HEK293 (cell line): ENCODE results near the gene KRT80.
A peak's percentile ranks its signal among the peaks of the same experiment; 100 is the strongest.

Experiments
- CTCF ChIA-PET: fragments of 350-600 bp; formaldehyde crosslinking; extraction: SDS; loops from one replicate; lab custom pipeline; 2021; ENCODE audit warnings: antibody characterized with exemption; lab: Yijun Ruan, JAX
- POLR2A ChIA-PET: fragments of 300-600 bp; formaldehyde crosslinking; extraction: SDS; loops from one replicate; lab custom pipeline; 2020; ENCODE audit warnings: antibody characterized with exemption, inconsistent platforms; lab: Yijun Ruan, JAX
- H3K27ac ChIP-seq: fragments of 200-500 bp; sonication (Bioruptor generic); 2 replicates; pipeline ENCODE4 v1.5.1; 2014; ENCODE audit warnings: low read depth, low read length, control low read depth, inconsistent platforms; ENCODE audit errors: extremely low read depth
- H3K36me3 ChIP-seq, 2 experiments: fragments of 200-500 bp in 1 of 2; sonication (Bioruptor generic) in 1 of 2; 1 replicate in 1 of 2; 2 replicates in 1 of 2; pipeline ENCODE4 v1.5.1; 2014 to 2017; ENCODE audit warnings: inconsistent platforms in 2 of 2, low read length in 2 of 2; ENCODE audit not compliant: control insufficient read depth in 2 of 2, insufficient read depth in 1 of 2
- H3K4me1 ChIP-seq: fragments of 200-500 bp; sonication (Bioruptor generic); 2 replicates; pipeline ENCODE4 v1.5.1; 2014; ENCODE audit warnings: mild to moderate bottlenecking, low read length, inconsistent platforms; ENCODE audit not compliant: control insufficient read depth, insufficient read depth
- H3K4me3 ChIP-seq: 2 replicates; pipeline ENCODE4 v1.5.1; 2011; ENCODE audit warnings: low read depth, mild to moderate bottlenecking, control low read depth, low read length, moderate library complexity
- H3K9me3 ChIP-seq: fragments of 200-500 bp; sonication (Bioruptor generic); 2 replicates; pipeline ENCODE4 v1.5.1; 2014; ENCODE audit warnings: low read depth, low read length, inconsistent platforms; ENCODE audit not compliant: control insufficient read depth, insufficient read depth
- EGR2 ChIP-seq: fragments of 450-650 bp; formaldehyde crosslinking; IDR thresholded peaks from 2 replicates; pipeline ENCODE4 v1.5.1; 2016; ENCODE audit warnings: low read depth, missing biosample characterization, missing genetic modification characterization
- GLI4 ChIP-seq: fragments of 450-650 bp; formaldehyde crosslinking; IDR thresholded peaks from 2 replicates; pipeline ENCODE4 v1.5.1; 2016; ENCODE audit warnings: missing biosample characterization, missing genetic modification characterization
- HOXC10 ChIP-seq: sonication (generic); formaldehyde crosslinking; IDR thresholded peaks from 2 replicates; pipeline ENCODE4 v1.8.1; 2023; ENCODE audit warnings: mild to moderate bottlenecking, missing genetic modification reagents
- OVOL3 ChIP-seq: fragments of 450-650 bp; formaldehyde crosslinking; IDR thresholded peaks from 2 replicates; pipeline ENCODE4 v1.5.1; 2016; ENCODE audit warnings: missing biosample characterization, missing genetic modification characterization
- SCRT1 ChIP-seq: fragments of 450-650 bp; formaldehyde crosslinking; IDR thresholded peaks from 2 replicates; pipeline ENCODE4 v1.5.1; 2016; ENCODE audit warnings: missing biosample characterization, missing genetic modification characterization, borderline replicate concordance
- SP3 ChIP-seq: fragments of 450-650 bp; formaldehyde crosslinking; IDR thresholded peaks from 2 replicates; pipeline ENCODE4 v1.5.1; 2016; ENCODE audit warnings: missing biosample characterization, missing genetic modification characterization
- ZBTB7A ChIP-seq: fragments of 450-650 bp; formaldehyde crosslinking; IDR thresholded peaks from 2 replicates; pipeline ENCODE4 v1.5.1; 2016; ENCODE audit warnings: low read depth, missing biosample characterization, missing genetic modification characterization
- ZBTB8A ChIP-seq: fragments of 450-650 bp; formaldehyde crosslinking; IDR thresholded peaks from 2 replicates; pipeline ENCODE4 v1.5.1; 2016; ENCODE audit warnings: missing biosample characterization, missing genetic modification characterization
- ZFHX2 ChIP-seq: fragments of 450-650 bp; formaldehyde crosslinking; conservative IDR thresholded peaks from 2 replicates; pipeline ENCODE4 v1.5.1; 2016; ENCODE audit warnings: missing biosample characterization, missing genetic modification characterization
- ZIC2 ChIP-seq: fragments of 450-650 bp; formaldehyde crosslinking; IDR thresholded peaks from 2 replicates; pipeline ENCODE4 v1.5.1; 2016; ENCODE audit warnings: missing biosample characterization, missing genetic modification characterization
- ZNF19 ChIP-seq: fragments of 450-650 bp; formaldehyde crosslinking; IDR thresholded peaks from 2 replicates; pipeline ENCODE4; 2016; ENCODE audit warnings: missing biosample characterization, missing genetic modification characterization, low read depth
- ZNF335 ChIP-seq: fragments of 450-650 bp; formaldehyde crosslinking; conservative IDR thresholded peaks from 2 replicates; pipeline ENCODE4 v1.5.1; 2016; ENCODE audit warnings: missing biosample characterization, missing genetic modification characterization
- ZNF621 ChIP-seq: fragments of 450-650 bp; formaldehyde crosslinking; IDR thresholded peaks from 2 replicates; pipeline ENCODE4 v1.5.1; 2017; ENCODE audit warnings: missing biosample characterization, missing genetic modification characterization
- ZNF658 ChIP-seq: fragments of 450-650 bp; formaldehyde crosslinking; IDR thresholded peaks from 2 replicates; pipeline ENCODE4; 2016; ENCODE audit warnings: missing biosample characterization, missing genetic modification characterization
- ZNF768 ChIP-seq: fragments of 450-650 bp; formaldehyde crosslinking; IDR thresholded peaks from 2 replicates; pipeline ENCODE4 v1.5.1; 2018; ENCODE audit warnings: missing biosample characterization, mild to moderate bottlenecking, missing genetic modification characterization
- TF ChIP-seq, protein P1 (sequence below): fragments of 450-650 bp; formaldehyde crosslinking; IDR thresholded peaks from 2 replicates; pipeline ENCODE4 v1.5.1; 2017; ENCODE audit warnings: missing biosample characterization, missing genetic modification characterization
- TF ChIP-seq, protein P2 (sequence below): IDR thresholded peaks from 2 replicates; pipeline ENCODE4 v1.6.1; 2011; ENCODE audit warnings: mild to moderate bottlenecking, low read depth, low read length, borderline replicate concordance
- TF ChIP-seq, protein P3 (sequence below): fragments of 450-650 bp; formaldehyde crosslinking; IDR thresholded peaks from 2 replicates; pipeline ENCODE4 v1.5.1; 2016; ENCODE audit warnings: missing biosample characterization, missing genetic modification characterization, low read depth
- TF ChIP-seq, protein P4 (sequence below): fragments of 450-650 bp; formaldehyde crosslinking; optimal IDR thresholded peaks from 2 replicates; pipeline ENCODE3; 2016; ENCODE audit warnings: missing biosample characterization, mild to moderate bottlenecking, missing genetic modification characterization
- TF ChIP-seq, protein P5 (sequence below): fragments of 450-650 bp; formaldehyde crosslinking; IDR thresholded peaks from 2 replicates; pipeline ENCODE4 v1.5.1; 2017; ENCODE audit warnings: missing biosample characterization, missing genetic modification characterization

The KRT80 gene

DNA sequence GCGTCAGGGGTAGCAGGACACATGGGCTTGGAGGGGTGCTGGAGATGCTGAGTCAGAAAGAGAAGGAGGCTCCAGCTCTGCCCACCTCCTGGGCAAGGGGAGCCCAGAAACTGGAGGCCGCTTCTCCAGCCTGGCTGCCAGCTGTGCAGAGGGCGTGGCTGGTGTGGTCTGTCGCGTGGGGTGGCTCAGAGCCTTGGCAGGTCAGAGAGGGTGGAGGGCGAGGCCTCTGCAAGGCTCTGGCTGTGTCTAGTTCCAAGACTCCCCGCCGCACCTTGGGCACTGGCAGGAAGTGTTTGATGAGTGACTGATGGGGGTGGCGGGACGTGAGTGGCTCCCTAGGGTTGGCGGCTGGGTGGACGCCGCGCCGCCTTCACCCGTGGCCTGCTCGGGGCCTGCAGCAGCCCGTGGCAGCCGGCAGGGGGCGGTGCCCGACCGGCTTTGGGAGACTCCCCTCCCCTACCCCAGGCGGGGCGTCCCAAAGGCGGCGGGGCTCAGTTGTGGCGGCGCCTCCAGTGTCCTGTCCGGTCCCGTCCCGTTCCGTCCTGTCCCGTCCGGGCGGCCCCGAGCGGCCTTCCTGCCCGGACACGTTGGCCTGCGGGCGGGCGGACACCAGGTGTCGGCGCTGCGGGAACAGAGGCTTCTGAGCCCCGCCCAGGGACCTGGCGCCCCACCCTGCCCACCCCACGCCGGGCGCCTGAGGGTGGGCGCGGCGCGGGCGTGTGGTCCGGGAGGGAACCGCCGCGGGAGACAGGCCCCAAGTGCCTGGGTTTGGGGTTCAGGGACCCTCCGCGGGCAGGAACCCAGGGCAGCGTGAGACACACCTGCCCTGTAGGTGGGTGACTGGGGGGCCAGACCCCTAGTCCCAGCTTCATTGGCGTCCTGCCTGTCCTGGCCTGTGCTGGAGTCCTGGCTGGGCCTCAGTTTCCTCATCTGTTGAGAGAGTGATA lies 39.7 kb downstream of the KRT80 start (continued):
- TF ChIP-seq, protein P1, sequence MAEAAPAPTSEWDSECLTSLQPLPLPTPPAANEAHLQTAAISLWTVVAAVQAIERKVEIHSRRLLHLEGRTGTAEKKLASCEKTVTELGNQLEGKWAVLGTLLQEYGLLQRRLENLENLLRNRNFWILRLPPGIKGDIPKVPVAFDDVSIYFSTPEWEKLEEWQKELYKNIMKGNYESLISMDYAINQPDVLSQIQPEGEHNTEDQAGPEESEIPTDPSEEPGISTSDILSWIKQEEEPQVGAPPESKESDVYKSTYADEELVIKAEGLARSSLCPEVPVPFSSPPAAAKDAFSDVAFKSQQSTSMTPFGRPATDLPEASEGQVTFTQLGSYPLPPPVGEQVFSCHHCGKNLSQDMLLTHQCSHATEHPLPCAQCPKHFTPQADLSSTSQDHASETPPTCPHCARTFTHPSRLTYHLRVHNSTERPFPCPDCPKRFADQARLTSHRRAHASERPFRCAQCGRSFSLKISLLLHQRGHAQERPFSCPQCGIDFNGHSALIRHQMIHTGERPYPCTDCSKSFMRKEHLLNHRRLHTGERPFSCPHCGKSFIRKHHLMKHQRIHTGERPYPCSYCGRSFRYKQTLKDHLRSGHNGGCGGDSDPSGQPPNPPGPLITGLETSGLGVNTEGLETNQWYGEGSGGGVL = no peak
- TF ChIP-seq, protein P2, sequence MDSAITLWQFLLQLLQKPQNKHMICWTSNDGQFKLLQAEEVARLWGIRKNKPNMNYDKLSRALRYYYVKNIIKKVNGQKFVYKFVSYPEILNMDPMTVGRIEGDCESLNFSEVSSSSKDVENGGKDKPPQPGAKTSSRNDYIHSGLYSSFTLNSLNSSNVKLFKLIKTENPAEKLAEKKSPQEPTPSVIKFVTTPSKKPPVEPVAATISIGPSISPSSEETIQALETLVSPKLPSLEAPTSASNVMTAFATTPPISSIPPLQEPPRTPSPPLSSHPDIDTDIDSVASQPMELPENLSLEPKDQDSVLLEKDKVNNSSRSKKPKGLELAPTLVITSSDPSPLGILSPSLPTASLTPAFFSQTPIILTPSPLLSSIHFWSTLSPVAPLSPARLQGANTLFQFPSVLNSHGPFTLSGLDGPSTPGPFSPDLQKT = no peak
- TF ChIP-seq ZIC2 (tag by site-specific recombination) (peak; percentile 52), ZBTB7A (no peak), HOXC10 (CRISPR knock-in tag) (no peak), ZBTB8A (no peak), ZNF335 (tag by site-specific recombination) (no peak), GLI4 (no peak), ZNF621 (tag by site-specific recombination) (no peak), SP3 (peak; percentile 34; the same call in 1 of the 2 replicates), ZNF658 (tag by site-specific recombination) (no peak), ZNF19 (no peak), EGR2 (tag by site-specific recombination) (0 out of 2 replicates have a peak, but pooled peaks have one; percentile 19)
- TF ChIP-seq, protein P3, sequence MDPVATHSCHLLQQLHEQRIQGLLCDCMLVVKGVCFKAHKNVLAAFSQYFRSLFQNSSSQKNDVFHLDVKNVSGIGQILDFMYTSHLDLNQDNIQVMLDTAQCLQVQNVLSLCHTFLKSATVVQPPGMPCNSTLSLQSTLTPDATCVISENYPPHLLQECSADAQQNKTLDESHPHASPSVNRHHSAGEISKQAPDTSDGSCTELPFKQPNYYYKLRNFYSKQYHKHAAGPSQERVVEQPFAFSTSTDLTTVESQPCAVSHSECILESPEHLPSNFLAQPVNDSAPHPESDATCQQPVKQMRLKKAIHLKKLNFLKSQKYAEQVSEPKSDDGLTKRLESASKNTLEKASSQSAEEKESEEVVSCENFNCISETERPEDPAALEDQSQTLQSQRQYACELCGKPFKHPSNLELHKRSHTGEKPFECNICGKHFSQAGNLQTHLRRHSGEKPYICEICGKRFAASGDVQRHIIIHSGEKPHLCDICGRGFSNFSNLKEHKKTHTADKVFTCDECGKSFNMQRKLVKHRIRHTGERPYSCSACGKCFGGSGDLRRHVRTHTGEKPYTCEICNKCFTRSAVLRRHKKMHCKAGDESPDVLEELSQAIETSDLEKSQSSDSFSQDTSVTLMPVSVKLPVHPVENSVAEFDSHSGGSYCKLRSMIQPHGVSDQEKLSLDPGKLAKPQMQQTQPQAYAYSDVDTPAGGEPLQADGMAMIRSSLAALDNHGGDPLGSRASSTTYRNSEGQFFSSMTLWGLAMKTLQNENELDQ (tag by site-specific recombination) = no peak
- TF ChIP-seq, protein P4, sequence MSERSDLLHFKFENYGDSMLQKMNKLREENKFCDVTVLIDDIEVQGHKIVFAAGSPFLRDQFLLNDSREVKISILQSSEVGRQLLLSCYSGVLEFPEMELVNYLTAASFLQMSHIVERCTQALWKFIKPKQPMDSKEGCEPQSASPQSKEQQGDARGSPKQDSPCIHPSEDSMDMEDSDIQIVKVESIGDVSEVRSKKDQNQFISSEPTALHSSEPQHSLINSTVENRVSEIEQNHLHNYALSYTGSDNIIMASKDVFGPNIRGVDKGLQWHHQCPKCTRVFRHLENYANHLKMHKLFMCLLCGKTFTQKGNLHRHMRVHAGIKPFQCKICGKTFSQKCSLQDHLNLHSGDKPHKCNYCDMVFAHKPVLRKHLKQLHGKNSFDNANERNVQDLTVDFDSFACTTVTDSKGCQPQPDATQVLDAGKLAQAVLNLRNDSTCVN (tag by site-specific recombination) = peak; percentile 12
- TF ChIP-seq, protein P5, sequence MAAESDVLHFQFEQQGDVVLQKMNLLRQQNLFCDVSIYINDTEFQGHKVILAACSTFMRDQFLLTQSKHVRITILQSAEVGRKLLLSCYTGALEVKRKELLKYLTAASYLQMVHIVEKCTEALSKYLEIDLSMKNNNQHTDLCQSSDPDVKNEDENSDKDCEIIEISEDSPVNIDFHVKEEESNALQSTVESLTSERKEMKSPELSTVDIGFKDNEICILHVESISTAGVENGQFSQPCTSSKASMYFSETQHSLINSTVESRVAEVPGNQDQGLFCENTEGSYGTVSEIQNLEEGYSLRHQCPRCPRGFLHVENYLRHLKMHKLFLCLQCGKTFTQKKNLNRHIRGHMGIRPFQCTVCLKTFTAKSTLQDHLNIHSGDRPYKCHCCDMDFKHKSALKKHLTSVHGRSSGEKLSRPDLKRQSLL = no peak

DNA sequence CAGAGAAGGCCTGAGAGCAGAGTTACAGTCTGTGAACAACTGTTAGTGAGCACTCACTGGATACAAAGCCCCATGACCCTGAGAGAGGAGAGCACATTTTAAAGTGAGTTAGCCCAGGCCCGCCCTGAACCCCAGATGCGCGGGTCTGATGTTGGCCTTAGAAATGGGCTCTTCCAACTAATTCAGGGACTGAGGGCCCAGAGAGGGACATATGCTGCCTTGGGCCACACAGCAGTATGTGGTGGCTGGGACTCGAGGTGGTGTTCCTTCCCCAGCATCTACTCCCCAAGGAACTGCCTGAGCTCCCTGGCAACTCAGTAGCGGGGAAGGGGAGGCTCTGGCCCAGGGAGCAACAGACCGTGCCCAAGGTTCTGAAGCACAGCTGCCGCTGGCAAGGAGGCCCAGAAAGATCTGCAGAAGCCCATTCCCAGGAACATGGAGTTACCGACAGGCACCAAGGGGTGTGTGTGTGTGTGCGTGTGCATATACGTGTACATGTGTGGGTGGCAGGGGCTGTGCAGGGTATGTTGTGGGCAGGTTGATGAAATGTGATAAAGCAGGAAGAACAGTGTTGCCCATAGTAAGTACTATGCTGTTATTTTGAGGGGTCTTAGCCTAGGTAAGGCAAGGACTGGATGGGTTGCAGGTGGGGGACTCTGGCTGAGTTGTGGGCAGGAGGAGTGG lies 40.5 kb downstream of the KRT80 start:
- Histone ChIP-seq H3K4me3 (no peak overlapping the region), H3K4me1 (no peaks in the 10 kb centered on the region; the same call in 1 of the 2 replicates), H3K27ac (no peak overlapping the region), H3K36me3 (no peaks in the 10 kb centered on the region), H3K9me3 (no peaks in the 10 kb centered on the region)
- ChIA-PET POLR2A (no interaction called here), CTCF (interaction anchor here (0.7 to 6.4 kb wide), 5 partner anchors 7 to 728 kb away, joined by 3 to 47 read pairs (median 5); no protein-coding TSS in a partner anchor)
- TF ChIP-seq OVOL3 (tag by site-specific recombination) (no peak), SCRT1 (tag by site-specific recombination) (no peak), ZNF768 (tag by site-specific recombination) (peak; percentile 75; the same call in 1 of the 2 replicates), EGR2 (tag by site-specific recombination) (peak; percentile 89), ZFHX2 (tag by site-specific recombination) (peak; percentile 97)
